Fibroblast of villous mesenchyme (primary cell): ENCODE measurements around the gene SLC35A5. TPM values are rescaled to one million over a fixed set of nuclear protein-coding genes. Genes with fewer than 3 reads are reported as not detected.
A peak's percentile ranks its signal among the peaks of the same experiment; 100 is the strongest.
"Not testable (repeated sequence)": the region's sequence is repeated elsewhere in the genome, so short reads cannot be mapped to it uniquely, and the experiment has no call there.

Experiments
- DNase-seq: peaks from one replicate; pipeline ENCODE4 v3.0.0-alpha.2; 2010; ENCODE audit warnings: low read depth
- H3K4me3 ChIP-seq: 2 replicates; pipeline ENCODE4 v1.5.1; 2011; ENCODE audit warnings: low read depth, mild to moderate bottlenecking, low read length
- total RNA-seq: library from RNA; depleted of rRNA; stranded (reverse); fragments of >200 nt; gene quantifications from 2 replicates; pipeline ENCODE4 v1.2.3, GENCODE V29; 2012
- TF ChIP-seq, protein P1 (sequence below): IDR thresholded peaks from 2 replicates; pipeline ENCODE4 v1.5.1; 2012; ENCODE audit warnings: low read depth, mild to moderate bottlenecking, low read length; ENCODE audit not compliant: insufficient read depth

The SLC35A5 gene
- total RNA-seq, result 24.8 and 56.6 TPM in 2 replicates

GRCh38 chr3:112561734-112562529 lies at the start of gene SLC35A5, which contains the start of gene ATG3:
TSS of gene SLC35A5 (plus strand) at chr3:112562045. CDS start at chr3:112563404, 1,359 bp downstream.
TSS of gene ATG3 (minus strand) at chr3:112561962. CDS start at chr3:112561528, 434 bp downstream.
- TF ChIP-seq, protein P1, sequence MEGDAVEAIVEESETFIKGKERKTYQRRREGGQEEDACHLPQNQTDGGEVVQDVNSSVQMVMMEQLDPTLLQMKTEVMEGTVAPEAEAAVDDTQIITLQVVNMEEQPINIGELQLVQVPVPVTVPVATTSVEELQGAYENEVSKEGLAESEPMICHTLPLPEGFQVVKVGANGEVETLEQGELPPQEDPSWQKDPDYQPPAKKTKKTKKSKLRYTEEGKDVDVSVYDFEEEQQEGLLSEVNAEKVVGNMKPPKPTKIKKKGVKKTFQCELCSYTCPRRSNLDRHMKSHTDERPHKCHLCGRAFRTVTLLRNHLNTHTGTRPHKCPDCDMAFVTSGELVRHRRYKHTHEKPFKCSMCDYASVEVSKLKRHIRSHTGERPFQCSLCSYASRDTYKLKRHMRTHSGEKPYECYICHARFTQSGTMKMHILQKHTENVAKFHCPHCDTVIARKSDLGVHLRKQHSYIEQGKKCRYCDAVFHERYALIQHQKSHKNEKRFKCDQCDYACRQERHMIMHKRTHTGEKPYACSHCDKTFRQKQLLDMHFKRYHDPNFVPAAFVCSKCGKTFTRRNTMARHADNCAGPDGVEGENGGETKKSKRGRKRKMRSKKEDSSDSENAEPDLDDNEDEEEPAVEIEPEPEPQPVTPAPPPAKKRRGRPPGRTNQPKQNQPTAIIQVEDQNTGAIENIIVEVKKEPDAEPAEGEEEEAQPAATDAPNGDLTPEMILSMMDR, result no peak
- DNase-seq, result peak; percentile 99
- H3K4me3 ChIP-seq, result peak within 1 kb of the TSS; percentile 99

GRCh38 chr3:112512320-112512719 lies 49.5 kb upstream of the SLC35A5 start:
- TF ChIP-seq, protein P1, result no peak
- no peak for DNase-seq
- H3K4me3 ChIP-seq, result no peak overlapping the region

- DNase-seq, result no peak
- no peak overlapping the region for H3K4me3 ChIP-seq
- TF ChIP-seq, protein P1, result no peak
Measured at GRCh38 chr3:112514527-112515128, 47.2 kb upstream of the SLC35A5 start.

DNA sequence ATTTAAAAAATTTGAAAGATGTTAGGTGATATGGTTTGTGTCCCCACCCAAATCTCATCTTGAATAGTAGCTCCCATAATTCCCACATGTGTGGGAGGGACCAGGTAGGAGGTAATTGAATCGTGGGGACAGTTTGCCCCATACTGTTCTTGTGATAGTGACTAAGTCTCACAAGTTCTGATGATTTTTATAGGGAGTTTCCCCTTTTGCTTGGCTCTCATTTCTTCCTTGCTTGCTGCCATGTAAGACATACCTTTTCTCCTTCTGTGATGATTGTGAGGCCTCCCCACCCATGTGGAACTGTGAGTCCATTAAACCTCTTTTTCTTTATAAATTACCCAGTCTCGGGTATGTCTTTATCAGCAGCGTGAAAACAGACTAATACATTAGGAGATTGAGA lies 42.9 kb upstream of the SLC35A5 start:
- not testable (repeated sequence) for H3K4me3 ChIP-seq, DNase-seq

DNA sequence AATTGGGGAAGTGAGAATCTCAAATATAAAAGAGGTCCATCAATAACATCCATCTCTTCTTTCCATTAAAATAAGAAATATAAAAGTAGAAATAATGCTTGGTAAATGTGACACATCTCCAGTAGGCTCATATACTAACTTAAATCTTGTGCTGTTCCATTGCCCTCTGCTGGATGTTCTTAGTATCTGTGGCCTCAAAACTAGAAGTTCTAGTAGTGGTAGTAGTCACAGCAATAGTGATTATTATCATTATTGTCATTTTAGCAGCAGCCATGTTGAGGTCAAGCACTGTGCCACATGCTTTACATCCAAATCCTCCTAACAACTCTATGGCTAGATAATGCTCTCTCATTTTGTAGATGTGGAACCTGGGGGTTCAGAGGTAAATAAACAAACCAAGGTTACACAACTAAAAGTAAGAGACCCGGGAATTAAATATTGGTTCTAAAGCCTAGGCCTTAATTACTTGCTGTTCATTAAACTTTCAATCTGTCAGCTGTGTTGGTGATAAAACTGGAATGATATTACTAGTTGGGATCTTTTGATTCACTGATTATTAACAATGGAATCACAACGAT lies 42.3 kb upstream of the SLC35A5 start:
- peak; percentile 78 for DNase-seq
- TF ChIP-seq, protein P1, result peak; percentile 76
- H3K4me3 ChIP-seq, result no peak overlapping the region

DNA sequence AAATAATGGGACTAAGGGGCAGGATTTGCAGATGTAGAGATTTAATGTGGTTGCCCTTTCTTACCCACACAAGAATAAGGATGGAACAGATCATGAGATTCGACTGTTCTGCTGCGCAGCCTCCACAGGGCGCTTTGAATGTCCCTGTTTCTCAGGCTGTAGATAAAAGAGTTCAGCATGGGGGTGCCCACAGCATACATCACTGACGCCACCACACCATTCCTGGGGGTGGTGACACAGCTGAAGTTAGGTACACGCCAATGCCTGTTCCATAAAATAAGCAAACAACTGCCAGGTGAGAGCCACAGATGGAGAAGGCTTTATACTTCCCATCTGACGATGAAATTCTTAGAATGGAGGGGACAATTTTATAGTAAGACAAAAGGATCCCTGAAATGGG lies 37.7 kb upstream of the SLC35A5 start:
- not testable (repeated sequence) for H3K4me3 ChIP-seq, DNase-seq

DNA sequence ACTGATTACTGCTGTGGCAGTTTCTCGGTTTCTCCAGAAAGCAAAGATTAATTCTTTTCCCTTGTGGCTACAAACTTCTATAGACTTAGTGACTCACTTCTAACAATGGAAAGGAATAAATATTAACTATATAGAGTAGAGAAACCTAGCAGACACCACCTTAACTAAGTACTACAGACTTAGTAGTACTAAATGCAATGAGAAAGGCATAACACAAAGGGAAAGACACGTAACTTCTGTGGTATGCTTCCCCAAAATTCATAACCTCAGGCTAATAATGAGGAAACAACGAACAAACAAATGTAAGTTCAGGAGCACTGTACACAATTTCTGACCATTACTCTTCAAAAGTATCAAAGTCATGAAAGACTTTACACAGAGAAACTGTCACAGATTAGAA lies 31.3 kb upstream of the SLC35A5 start:
- DNase-seq, result no peak
- TF ChIP-seq, protein P1, result no peak
- H3K4me3 ChIP-seq, result no peak overlapping the region

DNA sequence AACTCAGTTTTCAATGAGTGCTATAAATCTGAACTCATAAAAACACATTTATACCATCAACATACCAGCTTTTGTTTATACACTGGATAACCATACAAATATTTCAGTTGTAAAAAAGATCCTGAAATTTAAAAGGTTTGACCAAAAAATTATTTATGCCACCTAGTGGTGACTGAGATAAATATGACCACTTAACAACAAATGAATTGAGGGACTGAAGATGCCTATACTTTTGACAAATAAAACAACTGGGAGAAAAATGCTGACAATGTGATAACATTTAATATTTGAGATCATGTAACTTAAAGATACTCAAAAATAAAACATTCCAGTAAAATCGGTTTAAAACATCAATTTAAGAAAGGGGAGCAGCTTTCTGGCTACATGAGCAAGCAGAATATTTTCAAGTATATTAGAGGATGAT lies 30.5 kb upstream of the SLC35A5 start:
- no peak overlapping the region for H3K4me3 ChIP-seq
- DNase-seq, result peak; percentile 44
- TF ChIP-seq, protein P1, result peak; percentile 45
